ENCODE data around the gene PEX3. TPM values are rescaled to one million over a fixed set of nuclear protein-coding genes. Genes with fewer than 3 reads are reported as not detected.

PEX3 gene
- total RNA-seq, 2 donors from 2014 or later, result 8.4 to 14.9 TPM

- TF ChIP-seq CTCF (IDR thresholded peaks at IDR 0.05), result no peak
- Histone ChIP-seq H3K4me1 (no peaks in the 10 kb centered on the region), H3K27ac (no peak overlapping the region), H3K4me3 (no peak overlapping the region), H3K36me3 (peaks cover 21% of the 10 kb centered on the region), H3K27me3 (no peaks in the 10 kb centered on the region), H3K9me3 (no peaks in the 10 kb centered on the region)
- DNase-seq (ENCODE audit: low spot score), result no peak
Observed at GRCh38 chr6:143471822-143472221, 21.2 kb downstream of the PEX3 start.

- Histone ChIP-seq H3K4me1 (no peaks in the 10 kb centered on the region), H3K27me3 (no peaks in the 10 kb centered on the region), H3K36me3 (peaks cover 29% of the 10 kb centered on the region), H3K27ac (no peak overlapping the region), H3K4me3 (no peak overlapping the region), H3K9me3 (no peaks in the 10 kb centered on the region)
- DNase-seq (ENCODE audit: low spot score), result no peak
- TF ChIP-seq CTCF (IDR thresholded peaks at IDR 0.05), result no peak
Observed at GRCh38 chr6:143476545-143476944, 25.9 kb downstream of the PEX3 start.

GRCh38 chr6:143478479-143479062 lies 28.0 kb downstream of the PEX3 start:
- H3K36me3 ChIP-seq, result peaks cover 14% of the 10 kb centered on the region
- no peaks in the 10 kb centered on the region for H3K9me3 ChIP-seq
- no peak overlapping the region for H3K4me3 ChIP-seq
- DNase-seq (ENCODE audit: low spot score), result no peak
- H3K27ac ChIP-seq, result no peak overlapping the region
- no peak for TF ChIP-seq CTCF (IDR thresholded peaks at IDR 0.05)
- no peaks in the 10 kb centered on the region for H3K27me3 ChIP-seq
- no peaks in the 10 kb centered on the region for H3K4me1 ChIP-seq

GRCh38 chr6:143482593-143482992 lies 32.0 kb downstream of the PEX3 start:
- DNase-seq (ENCODE audit: low spot score), result no peak
- H3K9me3 ChIP-seq, result no peaks in the 10 kb centered on the region
- no peak for TF ChIP-seq CTCF (IDR thresholded peaks at IDR 0.05)
- H3K27me3 ChIP-seq, result no peaks in the 10 kb centered on the region
- H3K27ac ChIP-seq, result no peak overlapping the region
- no peaks in the 10 kb centered on the region for H3K4me1 ChIP-seq
- no peak overlapping the region for H3K4me3 ChIP-seq
- peaks cover 8% of the 10 kb centered on the region for H3K36me3 ChIP-seq

- no peaks in the 10 kb centered on the region for H3K36me3 ChIP-seq
- no peaks in the 10 kb centered on the region for H3K9me3 ChIP-seq
- H3K27ac ChIP-seq, result no peak overlapping the region
- no peaks in the 10 kb centered on the region for H3K27me3 ChIP-seq
- H3K4me3 ChIP-seq, result no peak overlapping the region
- no peaks in the 10 kb centered on the region for H3K4me1 ChIP-seq
- TF ChIP-seq CTCF (IDR thresholded peaks at IDR 0.05), result no peak
- DNase-seq (ENCODE audit: low spot score), result no peak
Observed at GRCh38 chr6:143485967-143486366, 35.4 kb downstream of the PEX3 start.

GRCh38 chr6:143486752-143487151 lies 36.1 kb downstream of the PEX3 start:
- no peak for TF ChIP-seq CTCF (IDR thresholded peaks at IDR 0.05)

More at GRCh38 chr6:143486752-143487151, 36.1 kb downstream of the PEX3 start:
- Histone ChIP-seq H3K9me3 (no peaks in the 10 kb centered on the region), H3K36me3 (no peaks in the 10 kb centered on the region), H3K27ac (no peak overlapping the region), H3K4me3 (no peak overlapping the region), H3K4me1 (no peaks in the 10 kb centered on the region), H3K27me3 (no peaks in the 10 kb centered on the region)
- no peak for DNase-seq (ENCODE audit: low spot score)

All from right atrium auricular region (tissue), 2 donors.